RWPE1 (cell line): ENCODE data around the gene SMPX.

ENCODE experiments used
- CTCF ChIA-PET: fragments of 350-600 bp; sonication (Branson Sonifier 250); formaldehyde crosslinking; extraction: SDS; loops from one replicate; lab custom pipeline; 2021; lab: Yijun Ruan, JAX
- POLR2A ChIA-PET: fragments of 400-600 bp; formaldehyde crosslinking; extraction: SDS; loops from one replicate; lab custom pipeline; 2020; ENCODE audit warnings: antibody characterized with exemption; ENCODE audit not compliant: low non-redundant PET; lab: Yijun Ruan, JAX
- DNase-seq: peaks from one replicate; pipeline ENCODE4 v3.0.0; 2012; ENCODE audit warnings: low spot score
- H3K27ac ChIP-seq: fragments of 450-650 bp; 2 replicates; pipeline ENCODE4 v1.5.1; 2017
- CTCF ChIP-seq: fragments of 450-650 bp; conservative IDR thresholded peaks from 2 replicates; pipeline ENCODE4 v1.5.1; 2017; ENCODE audit warnings: low read depth, mild to moderate bottlenecking

SMPX gene

GRCh38 chrX:21675931-21676330 lies 82.0 kb downstream of the SMPX start:
- no peak for TF ChIP-seq CTCF
- H3K27ac ChIP-seq: no peak overlapping the region
- no peak for DNase-seq
- POLR2A ChIA-PET: no interaction called here
- CTCF ChIA-PET: no interaction called here

DNA sequence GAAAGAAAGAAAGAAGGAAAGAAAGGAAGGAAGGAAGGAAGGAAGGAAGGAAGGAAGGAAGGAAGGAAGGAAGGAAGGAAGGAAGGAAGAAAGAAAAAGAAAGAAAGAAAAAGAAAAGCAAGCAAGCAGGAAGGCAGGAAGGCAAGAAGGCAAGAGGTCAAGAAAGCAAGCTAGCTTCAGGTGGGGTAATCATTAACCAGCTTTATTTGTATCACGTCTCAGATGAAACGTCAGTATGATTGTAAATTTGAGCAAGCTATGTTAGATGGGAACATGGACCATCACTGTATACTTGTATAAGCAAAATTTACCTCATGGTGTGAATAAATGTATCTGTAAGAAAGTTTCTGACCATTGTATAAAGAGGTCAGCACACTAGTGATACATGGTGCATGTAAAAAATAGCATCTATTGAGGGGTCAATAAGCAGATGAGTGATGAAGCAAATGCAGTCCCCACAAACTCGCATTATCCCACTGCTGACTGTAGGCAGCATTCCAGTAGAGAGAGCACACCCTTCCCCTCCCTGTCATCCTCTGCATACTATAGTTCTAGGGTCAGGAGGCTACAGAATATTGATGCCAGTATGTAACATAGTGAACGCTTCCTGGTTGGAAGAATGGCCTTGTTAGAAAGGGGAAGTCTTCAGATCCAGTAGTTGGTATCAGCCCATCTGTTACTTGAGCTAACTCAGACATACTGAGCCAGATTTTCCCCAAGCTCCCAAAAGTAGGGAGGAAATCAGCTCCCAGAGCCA lies 83.3 kb downstream of the SMPX start:
- CTCF ChIA-PET: no interaction called here
- POLR2A ChIA-PET: no interaction called here
- no peak for TF ChIP-seq CTCF
- no peak overlapping the region for H3K27ac ChIP-seq
- DNase-seq: no peak

DNA sequence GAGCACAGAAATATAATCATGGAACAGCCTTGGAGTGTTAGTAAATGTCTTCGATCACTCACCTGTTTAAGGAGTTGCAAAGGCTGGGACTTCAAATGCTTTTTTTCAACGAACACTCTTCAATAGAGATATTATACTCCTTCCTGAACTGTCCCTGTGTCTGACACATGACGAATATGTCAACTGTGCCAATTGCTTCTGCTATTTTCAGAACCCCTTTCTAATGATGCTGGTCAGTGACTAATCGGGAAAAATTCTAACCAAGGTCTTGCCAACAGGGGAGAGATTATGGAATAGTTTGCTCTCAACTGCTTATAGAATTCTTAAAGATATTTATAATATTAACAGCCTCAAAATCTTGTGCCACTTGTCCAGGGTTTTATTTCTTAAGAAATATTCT lies 91.2 kb downstream of the SMPX start:
- no peak for TF ChIP-seq CTCF
- ChIA-PET CTCF (no interaction called here), POLR2A (no interaction called here)
- H3K27ac ChIP-seq: no peak overlapping the region
- no peak for DNase-seq

GRCh38 chrX:21666252-21666651 lies 91.7 kb downstream of the SMPX start:
- TF ChIP-seq CTCF: no peak
- H3K27ac ChIP-seq: no peak overlapping the region
- CTCF ChIA-PET: no interaction called here
- POLR2A ChIA-PET: no interaction called here
- DNase-seq: no peak

DNA sequence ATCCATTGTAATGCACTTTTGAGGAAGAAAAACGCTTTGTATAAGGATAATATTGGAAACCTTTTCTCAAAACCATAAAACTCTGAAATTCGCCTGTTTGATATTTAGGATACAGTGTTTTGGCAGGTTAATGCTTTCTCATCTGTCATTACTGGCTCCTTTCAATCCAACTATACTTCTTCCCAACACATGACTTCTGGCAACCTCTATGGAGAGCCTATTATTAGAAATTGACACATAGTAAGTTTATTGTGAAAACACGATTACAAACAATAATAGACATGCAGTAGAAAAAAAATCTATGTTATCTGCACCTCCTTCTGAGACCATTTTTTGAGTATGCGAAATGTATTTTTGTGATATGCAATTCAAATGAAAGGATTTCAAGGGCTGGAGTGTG lies 95.2 kb downstream of the SMPX start:
- no peak for TF ChIP-seq CTCF
- no peak overlapping the region for H3K27ac ChIP-seq
- CTCF ChIA-PET: no interaction called here
- no peak for DNase-seq
- POLR2A ChIA-PET: no interaction called here

DNA sequence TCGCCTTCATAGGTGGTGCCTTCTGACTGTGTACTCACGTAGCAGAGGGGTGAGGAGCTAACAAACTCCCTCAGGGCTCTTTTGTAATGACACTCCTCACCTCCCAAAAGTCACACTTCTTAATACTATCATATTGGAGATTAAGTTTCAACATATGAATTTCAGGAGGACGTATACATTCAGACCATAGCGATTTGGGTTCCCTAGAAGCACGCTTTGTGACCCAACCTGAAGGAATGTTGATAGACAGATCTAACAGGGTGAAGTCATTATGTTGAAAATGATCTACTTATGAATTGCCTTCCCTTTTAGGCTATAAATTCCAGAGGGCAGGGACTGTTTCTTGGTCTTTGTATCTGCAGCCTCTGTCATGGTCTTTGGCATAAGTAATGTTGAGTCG lies 96.6 kb downstream of the SMPX start:
- no peak for TF ChIP-seq CTCF
- no peak overlapping the region for H3K27ac ChIP-seq
- peak; percentile 3 for DNase-seq
- POLR2A ChIA-PET: no interaction called here
- CTCF ChIA-PET: interaction anchor here (0.8 kb wide), 1 partner anchor 225 kb away, joined by 3 read pairs; no protein-coding TSS in a partner anchor
